ENCODE results near the gene ZNF385D.
A peak's percentile ranks its signal among the peaks of the same experiment; 100 is the strongest.

Gene ZNF385D

DNA sequence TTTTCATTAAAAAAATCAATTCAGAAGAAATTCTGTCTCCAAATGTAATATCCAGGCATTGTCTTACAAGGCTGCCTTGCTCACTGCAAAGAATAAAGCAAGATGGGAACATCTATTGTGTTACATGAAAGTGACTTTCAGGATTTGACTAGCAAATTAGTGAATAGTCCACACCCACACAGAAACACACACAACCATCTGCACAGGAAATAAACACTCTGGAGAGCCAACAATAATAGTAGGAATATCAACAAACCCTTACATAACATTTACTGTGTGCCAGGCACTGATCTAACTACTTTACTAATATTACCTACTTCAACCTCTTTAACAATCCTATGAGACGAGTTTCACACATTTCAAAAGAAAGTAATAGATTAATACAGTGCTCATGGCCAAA, 28.9 kb upstream of the ZNF385D start:
- H3K4me3 ChIP-seq (ENCODE audit: low read length) = no peak overlapping the region
- H3K9me3 ChIP-seq (ENCODE audit: low read length) = no peaks in the 10 kb centered on the region
- H3K27me3 ChIP-seq (ENCODE audit: insufficient read depth, low read length) = no peaks in the 10 kb centered on the region
- no peaks in the 10 kb centered on the region for H3K36me3 ChIP-seq (ENCODE audit: insufficient read depth, low read length)
- H3K4me1 ChIP-seq (ENCODE audit: insufficient read depth, low read length) = no peaks in the 10 kb centered on the region
- no peak overlapping the region for H2AFZ ChIP-seq (ENCODE audit: low read depth, low read length)

- no peaks in the 10 kb centered on the region for H3K27me3 ChIP-seq (ENCODE audit: insufficient read depth, low read length)
Measured at GRCh38 chr3:21778715-21779114, 27.7 kb upstream of the ZNF385D start.

DNA sequence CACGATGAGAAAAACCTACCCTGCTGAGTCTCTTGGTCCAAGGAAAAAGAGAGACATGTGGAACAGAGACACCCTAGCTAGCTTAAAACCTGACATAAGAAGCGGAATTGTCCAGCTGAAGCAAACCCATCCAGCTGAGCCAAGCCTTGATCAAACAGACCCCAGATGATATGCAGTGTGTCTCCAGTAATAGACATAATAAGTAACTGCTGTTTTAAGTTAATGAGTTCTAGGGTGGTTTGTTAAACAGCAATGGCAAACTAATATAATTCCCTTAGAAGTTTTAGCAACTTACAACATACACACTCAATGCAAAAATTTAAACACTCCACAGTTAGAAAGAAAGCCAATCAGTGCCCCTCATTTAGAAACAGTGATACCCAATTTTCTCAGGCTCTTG, 26.8 kb upstream of the ZNF385D start:
- Histone ChIP-seq H3K36me3 (ENCODE audit: insufficient read depth, low read length) (no peaks in the 10 kb centered on the region), H3K4me1 (ENCODE audit: insufficient read depth, low read length) (no peaks in the 10 kb centered on the region)

More at GRCh38 chr3:21778715-21779114, 27.7 kb upstream of the ZNF385D start:
- H3K4me1 ChIP-seq (ENCODE audit: insufficient read depth, low read length) = no peaks in the 10 kb centered on the region
- H3K9me3 ChIP-seq (ENCODE audit: low read length) = no peaks in the 10 kb centered on the region
- no peaks in the 10 kb centered on the region for H3K36me3 ChIP-seq (ENCODE audit: insufficient read depth, low read length)
- no peak overlapping the region for H2AFZ ChIP-seq (ENCODE audit: low read depth, low read length)
- H3K4me3 ChIP-seq (ENCODE audit: low read length) = no peak overlapping the region

DNA sequence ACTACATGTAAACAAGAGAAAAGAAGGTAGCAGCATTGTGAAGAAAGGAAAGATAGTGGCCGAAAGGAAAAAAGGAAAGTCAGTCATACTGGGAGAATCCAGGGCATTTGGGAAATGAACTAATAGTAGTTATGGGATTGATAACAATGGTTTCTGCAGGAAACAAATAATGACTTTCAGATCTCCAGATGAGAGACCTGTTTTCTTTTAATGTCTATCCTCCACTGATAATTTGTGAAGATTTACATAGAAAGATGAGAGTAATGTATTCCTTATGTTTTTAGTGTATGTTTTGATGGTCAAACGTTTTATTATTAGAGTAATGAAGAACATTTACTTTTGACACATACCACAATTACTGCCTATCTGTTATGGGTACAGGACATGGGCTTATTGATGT, 15.0 kb upstream of the ZNF385D start:
- H2AFZ ChIP-seq (ENCODE audit: low read depth, low read length) = no peak overlapping the region

More for the DNA sequence above, 26.8 kb upstream of the ZNF385D start:
- no peaks in the 10 kb centered on the region for H3K9me3 ChIP-seq (ENCODE audit: low read length)
- no peaks in the 10 kb centered on the region for H3K27me3 ChIP-seq (ENCODE audit: insufficient read depth, low read length)
- H2AFZ ChIP-seq (ENCODE audit: low read depth, low read length) = no peak overlapping the region
- H3K4me3 ChIP-seq (ENCODE audit: low read length) = no peak overlapping the region

GRCh38 chr3:21755896-21756295, 4.9 kb upstream of the ZNF385D start:
- Histone ChIP-seq H2AFZ (ENCODE audit: low read depth, low read length) (no peak overlapping the region), H3K36me3 (ENCODE audit: insufficient read depth, low read length) (no peaks in the 10 kb centered on the region), H3K4me3 (ENCODE audit: low read length) (no peak overlapping the region), H3K4me1 (ENCODE audit: insufficient read depth, low read length) (peaks cover under 1% of the 10 kb centered on the region), H3K9me3 (ENCODE audit: low read length) (no peaks in the 10 kb centered on the region), H3K27me3 (ENCODE audit: insufficient read depth, low read length) (peaks cover under 1% of the 10 kb centered on the region)

More for the DNA sequence above, 15.0 kb upstream of the ZNF385D start:
- H3K4me3 ChIP-seq (ENCODE audit: low read length) = no peak overlapping the region
- H3K36me3 ChIP-seq (ENCODE audit: insufficient read depth, low read length) = no peaks in the 10 kb centered on the region
- H3K9me3 ChIP-seq (ENCODE audit: low read length) = no peaks in the 10 kb centered on the region
- H3K27me3 ChIP-seq (ENCODE audit: insufficient read depth, low read length) = no peaks in the 10 kb centered on the region
- H3K4me1 ChIP-seq (ENCODE audit: insufficient read depth, low read length) = no peaks in the 10 kb centered on the region

DNA sequence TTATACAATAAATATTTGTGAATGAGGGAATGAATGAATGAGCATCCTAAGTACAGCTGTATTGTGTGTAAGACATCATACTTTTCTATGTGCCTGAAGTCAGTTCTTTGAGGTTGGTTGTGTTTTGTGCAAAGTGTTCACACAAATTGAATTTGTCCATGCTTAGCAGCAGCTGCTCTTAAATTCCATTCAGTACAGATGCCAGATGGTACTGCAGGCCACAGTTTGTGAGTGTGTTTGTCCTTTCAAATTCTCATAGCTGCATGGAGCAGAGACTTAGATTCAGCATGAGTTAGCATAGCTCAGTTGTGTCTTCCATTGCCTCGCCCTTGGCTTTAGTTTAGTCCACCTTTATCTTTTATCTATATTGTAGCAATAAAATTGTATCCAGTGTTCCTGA, 3.8 kb upstream of the ZNF385D start:
- Histone ChIP-seq H3K4me1 (ENCODE audit: insufficient read depth, low read length) (peaks cover 11% of the 10 kb centered on the region), H3K9me3 (ENCODE audit: low read length) (no peaks in the 10 kb centered on the region), H2AFZ (ENCODE audit: low read depth, low read length) (no peak overlapping the region), H3K36me3 (ENCODE audit: insufficient read depth, low read length) (no peaks in the 10 kb centered on the region), H3K27me3 (ENCODE audit: insufficient read depth, low read length) (peaks cover 11% of the 10 kb centered on the region), H3K4me3 (ENCODE audit: low read length) (no peak overlapping the region)

DNA sequence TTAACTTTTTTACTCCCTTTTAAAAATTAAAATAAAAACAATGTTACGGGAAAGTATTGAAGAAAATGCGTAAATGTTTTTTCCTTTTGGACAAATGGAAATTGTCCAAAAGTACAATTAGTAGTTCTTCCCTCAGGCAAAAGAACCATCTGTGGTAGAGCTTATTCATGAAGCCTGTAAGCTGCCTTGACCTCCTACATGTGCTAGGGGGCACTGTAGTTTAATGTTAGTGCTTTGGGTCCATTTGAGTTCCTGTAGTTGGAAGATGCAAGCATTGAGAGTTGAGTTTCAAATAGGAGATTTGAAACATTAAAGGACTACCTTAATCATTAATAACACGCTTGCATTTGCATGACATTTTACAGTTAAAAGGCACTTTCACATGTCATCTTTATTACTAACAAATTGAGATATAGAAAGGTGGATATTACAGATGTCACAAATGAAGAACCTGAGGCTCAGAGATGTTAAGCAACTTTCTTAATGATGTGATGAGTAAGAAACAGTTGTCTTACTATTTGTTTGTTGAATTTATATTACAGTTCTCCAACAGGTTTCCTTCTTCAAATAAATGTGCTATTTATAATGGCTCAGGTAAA, 1.8 kb upstream of the ZNF385D start:
- Histone ChIP-seq H3K27me3 (ENCODE audit: insufficient read depth, low read length) (peaks cover 12% of the 10 kb centered on the region), H3K36me3 (ENCODE audit: insufficient read depth, low read length) (no peaks in the 10 kb centered on the region), H3K4me1 (ENCODE audit: insufficient read depth, low read length) (peaks cover 11% of the 10 kb centered on the region), H3K4me3 (ENCODE audit: low read length) (no peak overlapping the region), H2AFZ (ENCODE audit: low read depth, low read length) (no peak overlapping the region), H3K9me3 (ENCODE audit: low read length) (no peaks in the 10 kb centered on the region)

- Histone ChIP-seq H3K4me3 (ENCODE audit: low read length) (no peak overlapping the region), H3K27me3 (ENCODE audit: insufficient read depth, low read length) (peaks cover 12% of the 10 kb centered on the region)
Measured at GRCh38 chr3:21751886-21752285, 876 bp upstream of the ZNF385D start.

DNA sequence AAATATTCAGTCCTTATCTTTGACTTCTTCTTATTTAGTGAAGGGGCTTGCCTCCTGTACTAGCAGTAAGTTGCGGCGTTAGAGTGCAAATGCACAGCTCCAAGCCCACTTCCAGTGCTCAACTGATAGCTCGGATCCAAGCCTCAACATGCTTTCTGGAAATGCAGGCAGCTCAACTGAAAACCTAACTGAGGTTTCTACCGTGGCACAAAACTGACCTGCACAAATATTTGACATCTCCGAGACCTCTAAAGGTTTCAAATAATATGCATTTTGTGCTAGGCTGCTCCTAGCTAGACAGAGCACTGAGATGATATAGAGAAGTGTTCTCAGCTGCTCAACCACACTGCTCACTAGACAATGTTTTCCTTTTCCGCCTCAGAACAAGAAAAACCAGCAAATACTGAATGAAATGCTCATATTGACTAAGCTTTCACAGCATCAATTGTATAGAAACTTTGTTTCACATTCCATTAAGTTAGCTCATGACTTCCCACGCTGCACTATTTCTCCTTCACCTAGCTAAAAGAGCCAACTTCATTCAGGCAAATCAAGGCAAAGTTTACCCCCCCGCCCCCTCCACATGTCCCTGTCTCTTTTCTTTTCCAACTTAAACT, 822 bp downstream of the ZNF385D start:
- Histone ChIP-seq H3K27me3 (ENCODE audit: insufficient read depth, low read length) (peaks cover 12% of the 10 kb centered on the region), H3K4me1 (ENCODE audit: insufficient read depth, low read length) (peaks cover 11% of the 10 kb centered on the region), H3K4me3 (ENCODE audit: low read length) (peak overlapping the region; percentile 27), H2AFZ (ENCODE audit: low read depth, low read length) (peak overlapping the region; percentile 33), H3K9me3 (ENCODE audit: low read length) (no peaks in the 10 kb centered on the region), H3K36me3 (ENCODE audit: insufficient read depth, low read length) (no peaks in the 10 kb centered on the region)

More at GRCh38 chr3:21751886-21752285, 876 bp upstream of the ZNF385D start:
- no peaks in the 10 kb centered on the region for H3K36me3 ChIP-seq (ENCODE audit: insufficient read depth, low read length)
- no peaks in the 10 kb centered on the region for H3K9me3 ChIP-seq (ENCODE audit: low read length)
- peaks cover 11% of the 10 kb centered on the region for H3K4me1 ChIP-seq (ENCODE audit: insufficient read depth, low read length)
- H2AFZ ChIP-seq (ENCODE audit: low read depth, low read length) = no peak overlapping the region

DNA sequence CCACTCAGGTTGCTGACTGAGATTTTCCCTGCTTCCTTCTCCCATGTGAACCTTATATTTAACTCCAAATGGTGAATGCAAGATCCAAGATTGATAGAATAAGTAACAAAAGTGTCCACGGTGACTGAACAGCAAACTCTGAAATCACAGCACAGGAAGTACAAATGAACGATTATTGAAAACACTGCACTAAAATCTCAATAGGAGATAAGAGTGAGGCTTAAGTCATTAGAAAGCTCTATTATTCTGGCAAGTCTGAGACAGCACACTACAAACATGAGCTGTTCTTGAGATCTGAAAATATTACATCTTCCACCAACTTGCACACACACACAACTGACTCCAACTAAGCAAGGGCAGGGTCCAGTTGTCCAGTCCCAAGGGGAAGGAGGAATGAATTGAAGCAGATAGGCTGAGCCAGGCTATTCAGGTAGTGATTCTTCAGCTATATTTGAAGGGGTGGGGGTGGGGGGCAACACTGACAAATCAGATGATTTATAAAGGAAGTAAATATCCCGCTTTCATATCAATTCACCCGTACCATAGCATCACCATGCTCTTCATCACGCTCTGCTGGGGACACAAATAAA, 2.9 kb downstream of the ZNF385D start:
- no peaks in the 10 kb centered on the region for H3K9me3 ChIP-seq (ENCODE audit: low read length)
- peaks cover 12% of the 10 kb centered on the region for H3K27me3 ChIP-seq (ENCODE audit: insufficient read depth, low read length)
- H3K4me1 ChIP-seq (ENCODE audit: insufficient read depth, low read length) = peaks cover 11% of the 10 kb centered on the region
- no peaks in the 10 kb centered on the region for H3K36me3 ChIP-seq (ENCODE audit: insufficient read depth, low read length)
- H3K4me3 ChIP-seq (ENCODE audit: low read length) = no peak overlapping the region
- no peak overlapping the region for H2AFZ ChIP-seq (ENCODE audit: low read depth, low read length)

- Histone ChIP-seq H3K27me3 (ENCODE audit: insufficient read depth, low read length) (peaks cover 12% of the 10 kb centered on the region), H3K4me3 (ENCODE audit: low read length) (no peak overlapping the region), H3K4me1 (ENCODE audit: insufficient read depth, low read length) (peaks cover 11% of the 10 kb centered on the region), H2AFZ (ENCODE audit: low read depth, low read length) (no peak overlapping the region), H3K36me3 (ENCODE audit: insufficient read depth, low read length) (no peaks in the 10 kb centered on the region), H3K9me3 (ENCODE audit: low read length) (no peaks in the 10 kb centered on the region)
Measured at GRCh38 chr3:21747376-21747775, 3.6 kb downstream of the ZNF385D start.

DNA sequence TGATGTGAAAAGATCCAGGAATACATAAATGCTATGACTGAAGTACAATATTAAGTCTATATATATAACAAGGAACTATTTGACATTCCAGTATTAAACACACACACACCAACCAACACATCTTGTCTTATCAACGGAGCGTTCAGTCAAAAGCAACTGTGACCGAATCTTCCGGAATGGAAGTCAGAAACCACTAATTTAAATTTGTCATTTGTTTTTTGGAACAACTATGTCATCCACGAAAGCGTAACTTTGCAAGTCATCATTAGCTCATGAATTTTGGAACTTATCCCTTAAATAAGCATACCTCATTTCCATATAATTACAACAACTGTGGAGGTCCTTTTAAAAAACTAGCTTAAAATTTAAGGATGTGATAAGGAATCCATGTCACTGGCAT, 5.0 kb downstream of the ZNF385D start:
- Histone ChIP-seq H3K4me1 (ENCODE audit: insufficient read depth, low read length) (peaks cover 11% of the 10 kb centered on the region), H3K9me3 (ENCODE audit: low read length) (no peaks in the 10 kb centered on the region), H2AFZ (ENCODE audit: low read depth, low read length) (no peak overlapping the region), H3K4me3 (ENCODE audit: low read length) (no peak overlapping the region), H3K36me3 (ENCODE audit: insufficient read depth, low read length) (no peaks in the 10 kb centered on the region), H3K27me3 (ENCODE audit: insufficient read depth, low read length) (peaks cover 12% of the 10 kb centered on the region)

- H3K36me3 ChIP-seq (ENCODE audit: insufficient read depth, low read length) = no peaks in the 10 kb centered on the region
- H3K9me3 ChIP-seq (ENCODE audit: low read length) = no peaks in the 10 kb centered on the region
- no peak overlapping the region for H3K4me3 ChIP-seq (ENCODE audit: low read length)
- no peaks in the 10 kb centered on the region for H3K4me1 ChIP-seq (ENCODE audit: insufficient read depth, low read length)
- no peak overlapping the region for H2AFZ ChIP-seq (ENCODE audit: low read depth, low read length)
- peaks cover under 1% of the 10 kb centered on the region for H3K27me3 ChIP-seq (ENCODE audit: insufficient read depth, low read length)
Measured at GRCh38 chr3:21744793-21745192, 6.2 kb downstream of the ZNF385D start.
